ENCODE data around the gene SAMHD1.

GRCh38 chr20:36890586-36890985 lies 60.9 kb downstream of the SAMHD1 start:
- TF ChIP-seq CTCF (IDR thresholded peaks at IDR 0.05; ENCODE audit: extremely low read depth in 1 of 2, insufficient read depth in 1 of 2, low read depth in 1 of 2, low read length in 2 of 2) (no peak), JUN (IDR thresholded peaks at IDR 0.05; ENCODE audit: borderline replicate concordance, insufficient read depth, insufficient read length, low read depth) (no peak), POLR2AphosphoS5 (IDR thresholded peaks at IDR 0.05; ENCODE audit: insufficient read depth, low read depth, low read length) (no peak), FOS (IDR thresholded peaks at IDR 0.05; ENCODE audit: borderline replicate concordance, insufficient read depth, low read length) (no peak), POLR2A (IDR thresholded peaks at IDR 0.05; ENCODE audit: low read depth, low read length) (no peak)
